MM.1S (cell line): ENCODE results near the gene ARHGEF10L.

Source experiments
- DNase-seq: peaks from one replicate; pipeline ENCODE4 v3.0.0-alpha.2; 2015
- H2AFZ ChIP-seq: fragments of 300-600 bp; sonication (generic); 2 replicates; pipeline ENCODE4 v1.6.0; 2016; ENCODE audit warnings: antibody characterized with exemption, low read length
- H3F3A ChIP-seq: fragments of 300-600 bp; sonication (generic); 2 replicates; pipeline ENCODE4 v1.6.1; 2016; ENCODE audit warnings: mild to moderate bottlenecking, antibody characterized with exemption, low read length, moderate library complexity, mixed read lengths; ENCODE audit not compliant: insufficient read depth
- H3K27ac ChIP-seq: fragments of 300-600 bp; sonication (generic); 2 replicates; pipeline ENCODE4 v1.5.1; 2016; ENCODE audit warnings: mild to moderate bottlenecking, low read length
- H3K27me3 ChIP-seq: fragments of 300-600 bp; sonication (generic); replicated peaks from 2 replicates; pipeline ENCODE4 v1.6.0; 2016; ENCODE audit warnings: low read length; ENCODE audit not compliant: insufficient read depth
- H3K36me3 ChIP-seq: fragments of 300-600 bp; sonication (generic); replicated peaks from 2 replicates; pipeline ENCODE4 v1.6.1; 2016; ENCODE audit warnings: mild to moderate bottlenecking, low read length, mixed read lengths; ENCODE audit not compliant: insufficient read depth
- H3K4me1 ChIP-seq: fragments of 300-600 bp; sonication (generic); 2 replicates; pipeline ENCODE4 v1.6.1; 2016; ENCODE audit warnings: low read length, mixed read lengths
- H3K4me2 ChIP-seq: fragments of 300-600 bp; sonication (generic); 2 replicates; pipeline ENCODE4 v1.6.0; 2016; ENCODE audit warnings: low read depth, low read length
- H3K4me3 ChIP-seq: fragments of 300-600 bp; sonication (generic); 2 replicates; pipeline ENCODE4 v1.5.1; 2016; ENCODE audit warnings: low read length, mixed read lengths
- H3K79me2 ChIP-seq: fragments of 300-600 bp; sonication (generic); 2 replicates; pipeline ENCODE4 v1.6.1; 2016; ENCODE audit warnings: mixed run types, low read length, mixed read lengths
- H3K9ac ChIP-seq: fragments of 300-600 bp; sonication (generic); 2 replicates; pipeline ENCODE4 v1.6.1; 2016; ENCODE audit warnings: low read length, mixed read lengths
- H3K9me2 ChIP-seq: fragments of 300-600 bp; sonication (generic); replicated peaks from 2 replicates; pipeline ENCODE4 v1.6.1; 2016; ENCODE audit warnings: mild to moderate bottlenecking, low read length, mixed read lengths; ENCODE audit not compliant: insufficient read depth
- H3K9me3 ChIP-seq: fragments of 300-600 bp; sonication (generic); replicated peaks from 2 replicates; pipeline ENCODE4 v1.6.1; 2016; ENCODE audit warnings: mild to moderate bottlenecking, low read length, mixed read lengths; ENCODE audit not compliant: insufficient read depth
- H4K20me1 ChIP-seq: fragments of 300-600 bp; sonication (generic); 2 replicates; pipeline ENCODE4 v1.6.1; 2016; ENCODE audit warnings: mild to moderate bottlenecking, low read length, moderate library complexity, mixed read lengths; ENCODE audit not compliant: insufficient read depth
- EZH2 ChIP-seq: fragments of 300-600 bp; sonication (generic); optimal IDR thresholded peaks from 2 replicates; pipeline ENCODE3; 2017; ENCODE audit warnings: low read depth, mild to moderate bottlenecking, antibody characterized with exemption, low read length, mixed read lengths
- EZH2phosphoT487 ChIP-seq: fragments of 300-600 bp; sonication (generic); IDR thresholded peaks from 2 replicates; pipeline ENCODE4 v1.6.1; 2018; ENCODE audit warnings: antibody characterized with exemption, low read length
- TF ChIP-seq, protein P1 (sequence below): fragments of 300-600 bp; sonication (generic); IDR thresholded peaks from 2 replicates; pipeline ENCODE4 v1.5.1; 2016; ENCODE audit warnings: antibody characterized with exemption, low read length, mixed read lengths

ARHGEF10L gene

DNA sequence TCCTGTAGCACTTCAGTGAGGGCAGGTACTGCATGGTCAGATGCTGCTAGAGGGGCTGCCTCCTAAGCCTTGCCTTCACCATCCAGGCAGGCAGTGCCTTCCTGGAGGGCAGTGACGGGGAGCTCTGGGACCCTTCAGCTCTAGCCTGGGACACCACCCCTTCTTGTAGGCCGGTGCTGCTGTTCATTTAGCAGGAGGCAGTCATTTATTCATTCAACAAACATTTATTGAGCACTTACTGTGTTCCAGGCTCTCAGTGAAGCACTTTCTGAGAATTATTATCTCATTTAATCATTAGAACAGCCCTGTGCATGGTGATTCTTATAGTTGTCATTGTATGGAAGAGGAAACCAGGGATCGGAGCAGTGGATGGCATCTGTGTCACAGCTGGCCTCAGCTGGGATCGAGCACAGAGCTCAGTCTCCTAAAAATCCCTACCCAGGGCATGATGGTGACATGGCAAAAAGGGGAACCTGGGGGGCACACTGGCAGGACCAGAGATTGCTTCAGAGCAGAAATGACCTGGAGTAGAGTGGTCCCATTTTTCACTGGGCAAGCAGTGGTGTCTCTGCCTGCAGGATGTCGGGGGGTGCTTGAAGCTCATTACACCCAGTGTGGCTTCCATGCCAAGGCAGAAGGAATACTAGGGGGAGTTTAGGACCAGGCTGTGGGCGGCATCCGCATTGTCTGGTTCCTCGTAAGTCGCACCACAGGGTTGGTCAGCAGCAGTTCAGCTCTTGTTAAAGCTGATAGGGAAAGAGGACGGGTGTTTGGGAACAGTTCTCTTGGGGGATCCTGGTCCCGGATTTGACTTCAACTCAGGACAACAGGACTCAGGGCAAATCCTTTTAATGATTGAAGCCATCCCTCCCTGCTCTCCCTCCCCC, 28.8 kb downstream of the ARHGEF10L start:
- Histone ChIP-seq H3K36me3 (no peaks in the 10 kb centered on the region), H3K9me2 (no peaks in the 10 kb centered on the region), H3K4me3 (no peak overlapping the region), H3K27ac (no peak overlapping the region), H3K9ac (no peak overlapping the region), H3K4me2 (no peak overlapping the region), H3F3A (no peaks in the 10 kb centered on the region), H3K79me2 (no peaks in the 10 kb centered on the region), H3K27me3 (peaks cover 87% of the 10 kb centered on the region), H3K9me3 (no peaks in the 10 kb centered on the region), H3K4me1 (no peaks in the 10 kb centered on the region), H4K20me1 (no peaks in the 10 kb centered on the region), H2AFZ (no peak overlapping the region)
- no peak for DNase-seq
- TF ChIP-seq, protein P1, sequence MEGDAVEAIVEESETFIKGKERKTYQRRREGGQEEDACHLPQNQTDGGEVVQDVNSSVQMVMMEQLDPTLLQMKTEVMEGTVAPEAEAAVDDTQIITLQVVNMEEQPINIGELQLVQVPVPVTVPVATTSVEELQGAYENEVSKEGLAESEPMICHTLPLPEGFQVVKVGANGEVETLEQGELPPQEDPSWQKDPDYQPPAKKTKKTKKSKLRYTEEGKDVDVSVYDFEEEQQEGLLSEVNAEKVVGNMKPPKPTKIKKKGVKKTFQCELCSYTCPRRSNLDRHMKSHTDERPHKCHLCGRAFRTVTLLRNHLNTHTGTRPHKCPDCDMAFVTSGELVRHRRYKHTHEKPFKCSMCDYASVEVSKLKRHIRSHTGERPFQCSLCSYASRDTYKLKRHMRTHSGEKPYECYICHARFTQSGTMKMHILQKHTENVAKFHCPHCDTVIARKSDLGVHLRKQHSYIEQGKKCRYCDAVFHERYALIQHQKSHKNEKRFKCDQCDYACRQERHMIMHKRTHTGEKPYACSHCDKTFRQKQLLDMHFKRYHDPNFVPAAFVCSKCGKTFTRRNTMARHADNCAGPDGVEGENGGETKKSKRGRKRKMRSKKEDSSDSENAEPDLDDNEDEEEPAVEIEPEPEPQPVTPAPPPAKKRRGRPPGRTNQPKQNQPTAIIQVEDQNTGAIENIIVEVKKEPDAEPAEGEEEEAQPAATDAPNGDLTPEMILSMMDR: no peak

GRCh38 chr1:17569200-17570139, 30.0 kb downstream of the ARHGEF10L start:
- DNase-seq: no peak
- Histone ChIP-seq H3K27ac (no peak overlapping the region), H3K9me2 (no peaks in the 10 kb centered on the region), H3F3A (no peaks in the 10 kb centered on the region), H3K4me3 (no peak overlapping the region), H3K4me1 (no peaks in the 10 kb centered on the region), H3K27me3 (peaks cover 79% of the 10 kb centered on the region), H3K36me3 (no peaks in the 10 kb centered on the region), H2AFZ (no peak overlapping the region), H4K20me1 (no peaks in the 10 kb centered on the region), H3K79me2 (no peaks in the 10 kb centered on the region), H3K4me2 (no peak overlapping the region), H3K9ac (no peak overlapping the region), H3K9me3 (no peaks in the 10 kb centered on the region)
- TF ChIP-seq EZH2phosphoT487 (no peak), EZH2 (no peak)
- TF ChIP-seq, protein P1: no peak

- no peaks in the 10 kb centered on the region for H3K9me2 ChIP-seq
- no peaks in the 10 kb centered on the region for H3K4me1 ChIP-seq
- no peaks in the 10 kb centered on the region for H3F3A ChIP-seq
- no peaks in the 10 kb centered on the region for H3K9me3 ChIP-seq
- no peak overlapping the region for H3K4me3 ChIP-seq
- TF ChIP-seq, protein P1: no peak
- TF ChIP-seq EZH2 (no peak), EZH2phosphoT487 (no peak)
- H3K36me3 ChIP-seq: no peaks in the 10 kb centered on the region
- H3K9ac ChIP-seq: no peak overlapping the region
- H3K27ac ChIP-seq: no peak overlapping the region
- no peak for DNase-seq
- no peaks in the 10 kb centered on the region for H3K79me2 ChIP-seq
- no peak overlapping the region for H2AFZ ChIP-seq
- peaks cover 79% of the 10 kb centered on the region for H3K27me3 ChIP-seq
- no peak overlapping the region for H3K4me2 ChIP-seq
- H4K20me1 ChIP-seq: no peaks in the 10 kb centered on the region
Measured at GRCh38 chr1:17570228-17570627, 30.7 kb downstream of the ARHGEF10L start.
